Hypothalamus (tissue), 51 donors: ENCODE measurements around the gene POMC.
A peak's percentile ranks its signal among the peaks of the same experiment; 100 is the strongest.
"Not testable (repeated sequence)": the region's sequence is repeated elsewhere in the genome, so short reads cannot be mapped to it uniquely, and the experiment has no call there.

ENCODE experiments used
- DNase-seq, 51 donors: peaks; one replicate each; lab custom pipeline; 2025; lab: John Stamatoyannopoulos, UW

Gene POMC

DNA sequence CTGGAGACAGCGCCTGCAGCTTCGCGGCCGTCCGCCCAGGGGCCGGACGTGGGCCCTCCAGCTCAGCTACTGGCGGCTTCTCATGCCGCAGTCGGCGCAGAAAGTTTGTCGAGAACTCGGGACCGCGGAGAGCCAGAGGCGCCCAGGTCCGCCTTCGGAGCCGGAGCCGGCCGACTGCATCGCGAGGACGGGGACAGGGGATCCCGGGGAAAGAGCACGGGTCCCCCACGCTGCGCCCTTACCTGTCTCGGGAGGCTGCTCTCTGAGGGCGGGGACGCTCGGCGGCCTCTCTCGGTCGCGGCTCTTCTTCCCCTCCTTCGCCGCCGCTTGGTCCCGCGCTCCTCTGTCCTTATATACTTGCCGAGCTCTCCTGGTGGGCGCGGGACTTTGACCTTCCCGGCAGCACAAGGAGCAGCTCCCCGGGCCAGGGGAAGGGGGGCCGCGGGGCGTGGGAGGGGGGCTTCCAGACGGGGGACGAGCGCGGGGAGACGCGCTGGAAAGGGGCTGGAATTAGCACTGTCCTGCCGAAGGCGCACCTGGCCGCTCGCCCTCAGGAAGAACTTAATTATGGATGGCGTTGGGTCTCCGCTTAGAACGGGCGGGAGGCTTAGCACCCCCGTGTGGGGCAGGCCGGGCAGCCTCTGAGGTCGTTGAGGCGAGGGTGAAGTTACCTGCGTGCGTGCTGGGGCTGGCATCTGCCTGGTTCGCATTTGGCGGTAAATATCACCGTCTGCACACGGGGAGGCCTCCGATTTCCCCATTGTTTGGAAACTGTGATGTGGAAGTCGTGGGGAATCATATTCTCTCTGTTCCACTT is at the start of gene POMC:
POMC (minus strand) TSS at position 325 of the 817 bp plus-strand sequence. CDS start 3,808 bp downstream, outside the sequence.
- DNase-seq: no peak

DNA sequence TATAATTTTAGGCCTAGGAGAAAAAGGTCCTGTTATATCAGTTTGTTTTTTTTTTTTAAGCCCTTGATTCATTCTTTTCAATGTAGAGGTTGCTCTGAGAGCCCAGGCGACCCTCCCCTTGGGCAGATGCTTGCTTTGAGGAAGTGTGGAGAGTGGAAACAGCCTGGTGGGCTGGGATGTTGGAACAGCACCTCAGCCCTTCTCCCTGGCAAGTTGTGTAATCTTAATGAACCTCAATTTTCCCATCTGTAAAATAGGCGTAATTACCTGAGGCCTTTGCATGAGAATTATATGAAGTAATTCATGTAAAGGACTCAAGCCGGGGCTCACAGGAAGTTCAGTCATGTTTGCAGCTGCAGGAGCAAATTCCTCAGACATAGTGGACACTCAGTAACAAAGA is 49.7 kb upstream of the POMC start:
- no peak for DNase-seq

- DNase-seq: peak in 35 of 51 donors; percentile 13 to 74 (median 40)
Observed at GRCh38 chr2:25215948-25216679, 47.7 kb upstream of the POMC start.

DNA sequence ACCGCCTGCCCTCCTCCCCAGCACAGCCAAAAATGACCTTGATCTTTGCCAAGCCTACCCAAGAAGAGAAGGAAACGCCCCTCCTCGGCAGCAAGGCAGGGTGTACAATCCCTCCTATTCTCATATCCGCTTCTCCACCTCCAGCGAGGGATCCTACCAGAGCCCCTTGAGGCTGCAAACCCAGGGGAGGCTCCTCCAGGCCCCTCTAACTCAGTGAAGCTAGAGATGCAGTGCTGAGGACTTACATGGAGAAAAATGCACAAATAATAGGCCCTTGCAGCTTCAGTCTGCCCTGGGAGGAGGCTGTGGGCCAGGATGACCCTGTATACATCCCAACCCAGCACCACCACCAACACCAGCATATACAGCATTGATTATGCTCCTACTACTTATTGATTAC is 46.9 kb upstream of the POMC start:
- DNase-seq: no peak

DNA sequence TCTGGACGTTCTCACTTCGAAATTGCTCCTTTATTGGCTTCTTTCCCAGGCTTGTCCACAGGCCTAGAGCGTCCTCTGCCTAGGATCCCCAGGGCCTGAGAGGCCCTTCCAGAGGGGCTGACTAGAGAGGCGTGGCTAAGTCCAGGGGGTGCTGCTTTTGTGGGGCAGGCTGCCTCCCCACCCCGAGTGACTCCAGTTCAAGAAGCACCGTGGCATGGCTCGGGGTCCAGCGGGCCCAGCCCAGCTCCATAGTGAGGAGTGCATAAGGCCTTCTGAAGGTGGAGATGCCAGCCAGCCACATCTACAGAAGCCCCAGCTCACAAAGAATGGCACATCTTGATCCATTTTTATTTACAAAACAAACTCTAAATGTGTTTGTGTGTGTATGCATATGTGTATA is 44.8 kb upstream of the POMC start:
- DNase-seq: no peak

GRCh38 chr2:25210923-25211322 is 42.5 kb upstream of the POMC start:
- not testable (repeated sequence) for DNase-seq

GRCh38 chr2:25207078-25207545 is 38.7 kb upstream of the POMC start:
- DNase-seq: no peak

- peak in 1 of 51 donors; percentile 11 for DNase-seq
Observed at GRCh38 chr2:25204190-25204838, 35.9 kb upstream of the POMC start.

GRCh38 chr2:25202275-25202674 is 33.9 kb upstream of the POMC start:
- no peak for DNase-seq

DNA sequence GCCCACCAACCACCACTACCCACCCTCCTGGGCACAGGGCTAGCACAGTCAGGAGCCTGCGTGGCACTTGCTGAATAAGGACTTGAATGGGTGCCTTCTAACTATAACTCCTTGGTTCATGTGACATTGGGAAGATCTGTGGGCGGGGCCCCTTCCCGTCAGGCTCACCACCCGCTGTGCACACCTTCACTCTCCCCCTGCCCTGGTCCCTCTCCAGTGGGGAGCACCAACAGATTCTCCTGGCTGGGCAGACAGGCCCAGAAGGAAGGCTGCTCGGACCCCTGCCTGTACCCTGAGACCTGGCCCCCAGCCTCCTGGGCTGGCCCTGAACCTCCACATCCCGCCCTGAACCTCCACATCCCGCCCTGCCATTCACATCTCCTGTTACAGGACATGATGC is 33.4 kb upstream of the POMC start:
- DNase-seq: no peak

DNA sequence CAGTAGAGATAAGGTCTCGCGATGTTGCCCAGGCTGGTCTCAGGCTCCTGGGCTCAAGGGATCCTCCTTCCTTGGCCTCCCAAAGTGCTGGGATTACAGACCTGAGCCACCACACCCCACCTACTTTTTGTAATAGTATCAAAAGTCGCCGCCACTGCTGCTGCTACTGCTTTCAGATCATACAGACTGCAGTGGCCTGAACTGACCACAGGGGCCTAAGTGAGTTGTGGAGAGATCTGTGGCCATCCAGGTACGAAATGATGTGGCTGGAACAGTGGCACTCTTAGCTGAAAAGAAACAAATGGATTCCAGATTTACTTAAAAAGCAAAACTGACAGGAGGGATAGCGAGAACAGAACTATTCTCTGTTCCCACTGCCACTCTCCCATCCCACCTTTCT is 32.9 kb upstream of the POMC start:
- no peak for DNase-seq

GRCh38 chr2:25198576-25198975 is 30.2 kb upstream of the POMC start:
- no peak for DNase-seq

DNA sequence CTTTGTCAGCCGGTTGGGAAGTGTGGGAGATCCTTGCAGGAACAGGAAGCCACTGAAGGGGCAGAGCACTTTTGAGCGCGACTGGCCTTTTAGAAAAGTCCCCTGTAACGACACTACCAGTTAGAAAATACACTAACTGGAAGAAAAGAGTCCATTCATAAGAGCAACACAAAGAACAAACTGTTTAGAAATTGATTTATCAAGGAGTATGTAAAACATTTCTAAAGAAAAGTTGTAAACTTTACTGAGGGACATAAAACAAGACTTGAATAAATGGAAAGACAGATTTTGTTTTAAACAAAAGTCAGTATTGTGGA is 29.8 kb upstream of the POMC start:
- DNase-seq: no peak

- DNase-seq: no peak
Observed at GRCh38 chr2:25197336-25198208, 29.2 kb upstream of the POMC start.

GRCh38 chr2:25194576-25195122 is 26.3 kb upstream of the POMC start:
- DNase-seq: no peak

GRCh38 chr2:25190536-25190935 is 22.2 kb upstream of the POMC start:
- no peak for DNase-seq

DNA sequence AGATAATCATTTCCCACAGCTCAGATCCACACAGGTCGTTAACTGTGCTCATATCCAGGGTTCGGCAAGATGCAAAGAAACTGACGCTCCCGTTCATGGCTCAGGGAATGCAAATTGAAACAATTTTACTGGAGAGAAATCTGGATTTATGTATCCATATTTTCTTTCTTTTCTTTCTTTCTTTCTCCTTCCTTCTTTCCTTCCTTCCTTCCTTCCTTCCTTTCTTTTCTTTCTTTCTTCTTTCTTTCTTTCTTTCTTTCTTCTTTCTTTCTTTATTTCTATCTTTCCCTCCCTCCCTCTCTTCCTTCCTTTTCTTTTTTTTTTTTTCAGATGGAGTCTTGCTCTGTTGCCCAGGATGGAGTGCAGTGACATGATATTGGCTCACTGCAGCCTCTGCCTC is 20.0 kb upstream of the POMC start:
- DNase-seq: no peak

GRCh38 chr2:25187729-25188350 is 19.5 kb upstream of the POMC start:
- no peak for DNase-seq

DNA sequence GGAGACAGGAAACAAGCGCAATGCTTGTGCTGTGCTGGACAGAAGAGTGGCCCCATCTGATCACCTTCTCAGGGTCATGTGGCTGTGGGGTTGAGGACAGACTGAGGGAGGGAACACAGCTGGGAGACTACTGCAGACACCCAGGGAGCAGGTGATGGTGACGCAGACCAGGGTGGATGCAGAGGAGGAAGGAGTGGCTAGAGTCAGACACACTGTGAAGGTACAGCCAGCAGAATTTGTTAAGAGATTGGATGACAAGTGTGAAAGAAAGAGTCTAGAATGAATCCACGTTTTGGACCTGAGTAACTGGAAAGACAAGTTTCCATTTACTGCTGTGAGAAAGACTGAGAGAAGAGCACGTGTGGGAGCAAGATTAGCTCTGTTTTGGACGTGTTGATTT is 15.9 kb upstream of the POMC start:
- DNase-seq: no peak

GRCh38 chr2:25178976-25179375 is 10.6 kb upstream of the POMC start:
- no peak for DNase-seq
